Articular chondrocyte of knee joint (primary cell): Measurements from ENCODE around the gene PAOX. TPM values are rescaled to one million over a fixed set of nuclear protein-coding genes. Genes with fewer than 3 reads are reported as not detected.

ENCODE experiments used
- small RNA-seq: library from RNA; depleted of rRNA; stranded (forward); fragments of <200 nt; gene quantifications from one replicate; pipeline ENCODE3, GENCODE V24; 2012
- total RNA-seq: library from RNA; depleted of rRNA; stranded (reverse); fragments of >200 nt; gene quantifications from 2 replicates; pipeline ENCODE4 v1.2.3, GENCODE V29; 2012

The PAOX gene
- total RNA-seq: 4.2 and 4.4 TPM in 2 replicates

GRCh38 chr10:133379152-133379800 lies at the start of gene PAOX:
Gene PAOX, plus strand, starts transcription at chr10:133379262. Its CDS starts 55 bp downstream, at chr10:133379317.

GRCh38 chr10:133336577-133337369 lies 42.3 kb upstream of the PAOX start, which contains the start of gene CALY:
Gene CALY, minus strand, starts transcription at chr10:133336896. Its CDS starts 7,907 bp downstream, at chr10:133328989.

GRCh38 chr10:133357285-133358161 lies 21.5 kb upstream of the PAOX start, which contains the start of gene FUOM:
Gene FUOM, minus strand, starts transcription at chr10:133358019. Its CDS starts 12 bp downstream, at chr10:133358007.

DNA sequence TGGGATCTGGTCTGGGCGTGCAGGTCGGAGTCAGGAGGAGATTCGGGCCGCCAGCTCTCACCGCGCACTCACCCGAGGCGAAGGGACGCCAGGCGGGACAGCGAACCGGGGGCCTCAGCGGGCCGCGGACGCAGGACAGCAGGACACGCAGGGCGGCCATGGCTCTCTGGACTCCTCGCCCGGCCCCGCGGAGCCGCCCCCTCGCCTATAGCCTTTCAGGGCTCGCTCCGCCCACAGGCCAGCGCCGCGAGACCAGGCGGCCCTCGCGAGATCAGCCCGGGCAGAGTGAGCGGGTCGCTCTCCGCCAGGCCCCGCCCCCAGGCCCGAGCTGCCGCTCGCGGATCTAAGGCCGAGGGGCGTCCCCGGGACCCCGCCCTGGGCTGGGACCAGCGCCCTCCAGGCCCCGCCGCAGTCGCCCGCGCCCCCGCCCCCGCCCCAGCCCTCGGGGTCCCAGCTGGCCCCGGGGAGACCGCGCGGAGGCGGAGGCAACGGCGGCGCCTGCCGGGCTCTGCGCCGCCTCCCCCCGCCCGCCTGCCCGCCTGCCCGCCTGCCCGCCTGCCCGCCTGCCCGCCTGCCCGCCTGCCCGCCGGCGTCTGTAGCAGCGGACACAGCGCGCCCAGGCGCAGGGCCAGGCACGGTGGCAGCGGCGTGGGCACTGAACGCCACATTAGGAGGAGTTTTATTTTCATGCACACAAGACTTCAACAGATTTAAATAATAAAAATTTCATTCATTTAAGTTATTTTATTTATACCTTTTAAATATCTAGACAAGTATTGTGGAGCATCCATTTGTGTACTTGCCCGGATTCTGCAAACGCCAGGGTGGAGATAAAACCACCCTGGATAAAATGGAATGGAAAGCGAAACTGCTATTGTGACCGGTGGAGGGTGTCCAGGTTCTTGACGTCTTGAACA lies 5.6 kb upstream of the PAOX start, which contains the start of gene ECHS1:
Gene ECHS1, minus strand, starts transcription at position 181 of the 917 bp plus-strand sequence. Its CDS starts 21 bp downstream, at position 160.

GRCh38 chr10:133394064-133394663 lies 15.1 kb downstream of the PAOX start, which contains the start of gene MTG1:
Gene MTG1, plus strand, starts transcription at chr10:133394157. Its CDS starts 64 bp downstream, at chr10:133394221.

DNA sequence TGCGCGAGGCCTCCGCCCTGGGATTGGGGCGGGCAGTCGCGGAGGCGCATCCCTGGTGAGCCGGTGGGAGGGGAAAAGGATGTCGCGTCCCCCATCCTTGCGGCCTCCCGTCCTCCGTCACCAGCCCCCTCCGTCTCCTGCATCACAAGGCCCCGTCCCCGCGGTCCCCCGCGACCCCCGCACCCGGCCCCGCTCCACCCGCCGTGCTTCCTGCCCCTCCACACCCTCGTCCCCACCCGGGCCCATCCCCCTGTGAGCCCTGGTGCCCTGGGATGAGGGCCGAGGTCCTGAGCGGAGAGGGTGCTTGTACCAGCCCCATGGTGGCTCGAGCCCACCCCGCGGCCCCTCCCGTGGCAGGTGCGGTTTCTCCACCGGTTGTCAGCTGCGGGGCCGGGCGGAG lies 45.5 kb downstream of the PAOX start, which contains the start of gene SPRN:
Gene SPRN, minus strand, starts transcription at position 25 of the 400 bp plus-strand sequence. CDS start 944 bp downstream, outside the sequence.

Small RNA genes lying within 50 kb of the gene (small RNA-seq; reads per million reads assigned to genes)
- not detected for gene AL360181.4
- gene BANF1P2: not detected
- not detected for gene MIR3944

Other genes starting within 250 kb of the PAOX start
- gene KNDC1, start 219.0 kb upstream of the PAOX start, total RNA-seq: 0.54 and 0.65 TPM in 2 replicates
- gene UTF1, start 149.0 kb upstream of the PAOX start, total RNA-seq: not detected in 2 replicates
- not detected in 2 replicates for gene VENTX, start 141.4 kb upstream of the PAOX start, total RNA-seq
- 0.32 and 0.65 TPM in 2 replicates for gene ADAM8, start 102.4 kb upstream of the PAOX start, total RNA-seq
- gene TUBGCP2, start 70.4 kb upstream of the PAOX start, total RNA-seq: 51.0 and 62.5 TPM in 2 replicates
- 21.1 and 23.0 TPM in 2 replicates for gene ZNF511, start 70.3 kb upstream of the PAOX start, total RNA-seq
- not detected in 2 replicates for gene CALY, start 42.4 kb upstream of the PAOX start, total RNA-seq
- gene PRAP1, start 31.9 kb upstream of the PAOX start, total RNA-seq: not detected in 2 replicates
- 10.4 and 20.8 TPM in 2 replicates for gene FUOM, start 21.2 kb upstream of the PAOX start, total RNA-seq
- gene ECHS1, start 5.9 kb upstream of the PAOX start, total RNA-seq: 51.8 and 52.0 TPM in 2 replicates
- 29.1 and 29.4 TPM in 2 replicates for gene MTG1, start 14.9 kb downstream of the PAOX start, total RNA-seq
- gene SPRN, start 45.4 kb downstream of the PAOX start, total RNA-seq: 0.11 and 0.13 TPM in 2 replicates
- 3.3 and 3.4 TPM in 2 replicates for gene SCART1, start 74.7 kb downstream of the PAOX start, total RNA-seq
- 1.6 TPM in 2 replicates for gene CYP2E1, start 148.1 kb downstream of the PAOX start, total RNA-seq
- gene SYCE1, start 186.3 kb downstream of the PAOX start, total RNA-seq: not detected in 2 replicates
- not detected in 2 replicates for gene FRG2B, start 247.5 kb downstream of the PAOX start, total RNA-seq